Activated CD4-positive, alpha-beta T cell treated with anti-CD3 and anti-CD28 coated beads, Interleukin-2, amount 50 U/mL, for 48 hours (primary cell): ENCODE measurements around the gene MTUS2.

Source experiments
- DNase-seq, 2 experiments: peaks; one replicate each; pipeline ENCODE4 v3.0.0-alpha.2; 2020

The MTUS2 gene

GRCh38 chr13:28859717-28860116 is 39.6 kb downstream of the MTUS2 start:
- no peak for DNase-seq

GRCh38 chr13:28864544-28864943 is 44.4 kb downstream of the MTUS2 start:
- DNase-seq = no peak

GRCh38 chr13:28865149-28865744 is 45.1 kb downstream of the MTUS2 start:
- no peak for DNase-seq

- DNase-seq = no peak
These were observed 45.8 kb downstream of the MTUS2 start for GRCh38 chr13:28865951-28866350.

- no peak for DNase-seq
These were observed 46.8 kb downstream of the MTUS2 start for GRCh38 chr13:28866932-28867331.

GRCh38 chr13:28867564-28867963 is 47.4 kb downstream of the MTUS2 start:
- DNase-seq = no peak

DNA sequence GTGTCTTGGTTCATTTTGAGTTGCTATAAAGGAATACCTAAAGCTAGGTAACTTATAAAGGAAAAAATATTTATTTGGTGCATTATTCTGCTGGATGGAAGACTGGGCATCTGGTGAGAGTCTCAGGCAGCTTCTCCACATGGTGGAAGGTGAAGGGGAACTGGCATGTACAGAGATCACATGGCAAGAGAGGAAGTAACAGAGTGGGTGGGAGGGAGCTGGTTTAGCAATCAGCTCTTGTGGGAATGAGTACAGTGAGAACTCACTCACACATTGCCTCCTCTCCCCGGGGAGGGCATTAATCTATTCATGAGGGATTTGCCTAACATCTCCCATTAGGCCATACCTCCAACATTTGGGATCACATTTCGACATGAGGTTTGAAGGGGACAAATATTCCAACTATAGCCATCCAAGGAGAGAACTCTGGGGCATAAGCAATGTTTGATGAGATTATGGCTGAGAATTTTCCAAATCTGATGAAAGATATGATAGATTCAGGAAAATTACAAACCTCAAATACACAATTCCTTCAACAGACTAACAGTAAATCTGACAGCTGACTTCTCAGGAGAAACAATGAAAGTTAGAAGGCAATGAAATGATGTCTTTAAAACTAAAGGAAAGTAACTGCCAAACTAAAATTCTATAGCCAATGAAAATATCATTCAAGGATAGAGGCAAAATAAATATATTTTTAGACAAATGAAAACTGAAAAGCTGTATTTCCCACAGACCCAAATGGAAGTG is 52.5 kb downstream of the MTUS2 start:
- no peak for DNase-seq

- no peak for DNase-seq
These were observed 55.9 kb downstream of the MTUS2 start for GRCh38 chr13:28875846-28876615.

- no peak for DNase-seq
These were observed 57.3 kb downstream of the MTUS2 start for GRCh38 chr13:28877408-28877807.

- DNase-seq = no peak
These were observed 65.0 kb downstream of the MTUS2 start for GRCh38 chr13:28885181-28885580.

GRCh38 chr13:28889086-28889732 is 69.1 kb downstream of the MTUS2 start:
- no peak for DNase-seq

DNA sequence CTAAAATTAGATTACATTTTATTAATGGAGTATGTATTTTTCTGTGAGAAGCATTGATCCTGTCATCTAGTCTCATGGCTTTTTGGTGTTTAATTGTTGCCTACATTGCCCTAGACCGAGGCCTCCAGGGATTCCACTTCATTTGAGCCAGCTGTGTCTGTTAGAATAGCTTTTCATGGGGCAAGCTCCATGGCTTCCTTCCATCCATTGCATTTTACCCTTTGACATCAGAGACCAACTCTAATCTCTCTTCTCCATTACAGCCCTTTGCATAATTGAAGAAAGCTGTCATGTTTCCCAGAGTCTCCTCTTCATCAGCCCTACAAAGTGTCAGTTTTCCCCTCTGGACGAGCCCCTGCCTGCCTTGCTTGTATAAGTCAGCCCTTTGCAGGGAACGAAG is 70.6 kb downstream of the MTUS2 start:
- no peak for DNase-seq

DNA sequence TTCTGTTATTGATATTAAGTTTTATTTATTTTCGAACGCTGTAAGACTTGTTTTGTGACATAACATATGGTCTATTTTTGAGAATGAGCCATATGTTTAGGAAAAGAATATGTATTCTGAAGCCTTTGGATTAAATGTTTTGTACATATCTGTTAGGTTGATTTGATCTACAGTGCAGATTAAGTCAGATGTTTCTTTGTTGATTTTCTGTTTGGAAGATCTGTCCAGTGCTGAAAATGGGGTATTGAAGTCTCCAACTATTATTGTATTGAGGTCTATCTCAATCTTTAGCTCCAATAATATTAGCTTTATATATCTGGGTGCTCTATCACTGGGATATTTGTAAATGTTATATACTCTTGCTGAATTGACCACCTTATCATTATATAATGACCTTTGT is 97.9 kb downstream of the MTUS2 start:
- DNase-seq = no peak

DNA sequence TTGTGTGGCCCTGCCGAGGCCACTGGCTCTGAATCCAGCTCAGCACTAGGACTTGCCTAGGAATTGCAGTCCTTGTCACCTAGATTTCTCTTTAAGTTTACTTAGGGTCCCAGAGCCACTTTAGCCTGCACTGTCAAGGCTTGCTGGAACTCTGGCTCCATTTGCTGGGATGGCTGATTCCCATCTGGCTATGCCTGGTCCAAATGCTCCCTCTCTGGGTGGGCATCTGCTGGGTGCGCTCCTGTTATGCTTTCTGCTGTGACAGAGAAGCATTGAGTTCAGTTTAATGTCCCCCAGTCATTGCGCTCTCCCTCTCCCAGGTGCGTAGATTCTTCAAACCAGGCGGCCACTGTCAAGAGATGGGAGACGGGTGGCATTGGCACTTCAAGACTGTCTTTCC is 102.2 kb downstream of the MTUS2 start:
- no peak for DNase-seq

- DNase-seq = no peak
These were observed 115.0 kb downstream of the MTUS2 start for GRCh38 chr13:28935104-28935503.

GRCh38 chr13:28942906-28943305 is 122.8 kb downstream of the MTUS2 start:
- DNase-seq = no peak

DNA sequence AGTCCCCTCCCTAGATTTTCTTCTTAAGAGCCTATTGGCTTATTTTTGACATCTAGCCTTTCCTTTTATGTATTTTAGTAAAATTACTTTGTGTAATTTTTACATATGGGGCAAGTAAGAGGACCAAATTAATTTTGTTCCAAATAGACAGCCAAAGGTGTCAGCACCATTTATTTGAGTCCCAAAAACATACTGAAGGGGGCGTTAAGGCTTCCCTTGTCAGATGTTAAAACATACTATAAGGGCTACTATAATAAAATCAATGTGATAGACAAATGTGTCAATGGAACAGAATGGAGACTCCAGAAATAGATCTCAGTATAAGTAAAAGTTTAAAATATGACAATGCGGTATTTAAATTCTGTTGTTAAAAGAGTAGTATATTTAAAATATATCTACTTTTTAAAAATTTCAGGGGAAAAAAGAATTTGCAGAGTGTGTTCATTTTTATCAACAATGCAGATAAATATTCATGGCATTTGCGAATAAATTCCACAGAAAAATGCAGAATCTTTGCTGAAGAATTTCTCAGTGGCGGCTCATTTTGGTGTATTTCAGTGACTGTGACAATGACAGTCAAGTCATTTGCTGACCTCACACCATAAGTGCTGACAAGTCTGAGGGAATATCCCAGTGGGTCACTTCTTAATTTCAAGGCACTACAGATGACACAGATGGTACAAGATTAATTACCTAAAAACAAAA is 133.7 kb downstream of the MTUS2 start:
- no peak for DNase-seq

DNA sequence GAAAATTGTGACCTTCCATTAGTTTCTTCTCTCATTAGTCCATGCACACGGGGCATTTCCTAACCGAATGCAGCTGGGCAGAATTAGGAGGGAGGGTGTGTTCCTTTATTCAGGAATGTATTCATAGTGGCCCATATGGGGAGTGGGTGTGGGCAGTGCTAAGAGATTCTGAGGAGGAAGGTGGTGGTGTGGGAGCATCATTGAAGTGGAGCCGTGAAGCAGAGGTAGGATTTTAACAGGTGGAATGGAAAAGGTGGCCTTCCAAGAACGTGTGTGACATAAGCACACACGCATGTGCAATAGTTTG is 134.2 kb downstream of the MTUS2 start:
- DNase-seq = no peak

GRCh38 chr13:28954810-28955209 is 134.7 kb downstream of the MTUS2 start:
- DNase-seq = no peak

GRCh38 chr13:28955264-28955966 is 135.3 kb downstream of the MTUS2 start:
- no peak for DNase-seq

DNA sequence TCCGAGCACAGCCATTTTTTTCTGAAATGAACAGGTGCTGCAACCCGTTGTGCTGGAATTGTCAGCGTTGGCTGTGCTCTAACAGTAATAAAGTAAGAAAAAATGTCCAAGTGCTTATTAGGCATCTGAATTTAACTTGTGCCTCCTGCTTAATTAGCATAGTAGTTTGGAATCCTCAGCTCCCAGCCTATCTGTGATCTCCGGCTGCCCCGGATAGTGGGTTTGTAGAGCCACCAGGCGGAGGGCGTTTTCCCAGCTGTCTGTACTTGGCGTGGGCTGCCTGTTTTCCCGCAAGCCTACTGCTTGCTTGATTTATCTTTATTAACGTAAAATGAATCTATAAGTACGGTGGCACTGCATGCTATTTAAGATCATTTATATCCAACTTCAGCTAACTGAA is 137.9 kb downstream of the MTUS2 start:
- DNase-seq = no peak

DNA sequence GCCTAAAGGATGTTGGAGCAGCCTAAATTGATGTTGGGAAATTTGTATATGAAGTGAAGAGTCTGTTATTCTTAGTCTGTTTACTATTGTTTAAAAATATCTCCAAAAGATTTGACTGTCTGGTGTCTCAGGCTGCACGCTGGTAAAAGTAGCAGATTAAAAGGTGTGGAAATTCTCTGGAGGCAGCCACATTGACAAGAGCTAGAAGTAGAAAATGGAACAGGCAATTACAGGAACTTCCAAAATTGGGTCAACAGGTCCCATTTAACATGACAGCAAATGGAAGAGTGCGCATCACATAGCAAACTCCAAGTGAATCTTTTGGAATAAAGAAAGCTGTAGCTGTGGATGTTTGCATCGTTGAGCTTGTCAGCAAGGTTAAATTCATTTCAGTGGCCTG is 138.3 kb downstream of the MTUS2 start:
- no peak for DNase-seq
